Peyer's patch (tissue), 4 donors: Measurements from ENCODE around the gene SPAG16.

Experiments used
- CTCF ChIP-seq, 6 experiments: fragments of 450-650 bp in 4 of 6; fragments of 200-600 bp in 2 of 6; sonication (generic) in 1 of 6; IDR thresholded peaks; one replicate each; pipeline ENCODE4 v1.5.1; 2017 to 2019; ENCODE audit warnings: antibody characterized with exemption in 6 of 6, mild to moderate bottlenecking in 3 of 6, moderate library complexity in 1 of 6
- POLR2A ChIP-seq, 2 donors: fragments of 450-650 bp; IDR thresholded peaks; one replicate each; pipeline ENCODE4 v1.5.1; 2017; ENCODE audit warnings: antibody characterized with exemption in 2 of 2, mild to moderate bottlenecking in 2 of 2, moderate library complexity in 2 of 2

- TF ChIP-seq CTCF (IDR thresholded peaks at IDR 0.05) (no peak), POLR2A (IDR thresholded peaks at IDR 0.05) (no peak)
These were observed 9.0 kb upstream of the SPAG16 start for GRCh38 chr2:213275265-213275664.
